PC-3 (cell line): Measurements from ENCODE around the gene KLF13.

Experiments used
- EZH2 ChIP-seq: fragments of 300-600 bp; sonication (generic); IDR thresholded peaks from one replicate; pipeline ENCODE4 v1.6.1; 2017; ENCODE audit warnings: antibody characterized with exemption, mild to moderate bottlenecking, low read length; ENCODE audit not compliant: unreplicated experiment
- EZH2phosphoT487 ChIP-seq: fragments of 300-600 bp; sonication (generic); IDR thresholded peaks from 2 replicates; pipeline ENCODE4 v1.6.1; 2018; ENCODE audit warnings: mild to moderate bottlenecking, antibody characterized with exemption, low read length, borderline replicate concordance
- TF ChIP-seq, protein P1 (sequence below): fragments of 300-600 bp; sonication (generic); conservative IDR thresholded peaks from 2 replicates; pipeline ENCODE4 v1.5.1; 2017; ENCODE audit warnings: antibody characterized with exemption, low read depth, mild to moderate bottlenecking, low read length

DNA sequence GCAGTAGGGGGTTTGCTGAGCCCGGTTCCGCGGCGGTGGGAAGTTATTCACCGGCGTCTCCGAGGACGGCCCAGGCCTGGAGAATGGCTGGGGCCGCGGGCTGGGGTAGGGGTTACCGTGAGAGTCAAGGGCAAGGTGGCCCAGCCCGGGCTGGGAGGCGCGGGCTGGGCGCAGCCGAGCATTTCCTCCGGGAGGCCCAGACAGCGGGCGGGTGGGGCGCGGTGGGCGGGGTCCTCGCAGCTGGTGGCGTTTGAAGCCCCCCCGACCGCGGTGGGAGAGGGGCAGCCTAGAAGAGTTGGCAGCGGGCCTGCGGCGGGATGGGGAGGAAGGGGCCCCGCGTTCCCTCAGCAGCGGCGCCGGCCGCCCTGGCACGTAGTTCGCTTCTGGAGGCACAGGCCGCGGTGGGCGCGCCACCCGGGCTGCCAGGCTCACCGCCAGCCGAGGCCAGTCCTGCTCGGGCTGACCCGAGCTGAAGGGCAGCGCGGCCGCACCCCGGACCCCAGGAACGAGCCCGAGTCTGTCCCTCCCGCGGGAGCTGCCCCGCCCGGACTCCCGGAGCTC is 960 bp upstream of the KLF13 start:
- TF ChIP-seq, protein P1, sequence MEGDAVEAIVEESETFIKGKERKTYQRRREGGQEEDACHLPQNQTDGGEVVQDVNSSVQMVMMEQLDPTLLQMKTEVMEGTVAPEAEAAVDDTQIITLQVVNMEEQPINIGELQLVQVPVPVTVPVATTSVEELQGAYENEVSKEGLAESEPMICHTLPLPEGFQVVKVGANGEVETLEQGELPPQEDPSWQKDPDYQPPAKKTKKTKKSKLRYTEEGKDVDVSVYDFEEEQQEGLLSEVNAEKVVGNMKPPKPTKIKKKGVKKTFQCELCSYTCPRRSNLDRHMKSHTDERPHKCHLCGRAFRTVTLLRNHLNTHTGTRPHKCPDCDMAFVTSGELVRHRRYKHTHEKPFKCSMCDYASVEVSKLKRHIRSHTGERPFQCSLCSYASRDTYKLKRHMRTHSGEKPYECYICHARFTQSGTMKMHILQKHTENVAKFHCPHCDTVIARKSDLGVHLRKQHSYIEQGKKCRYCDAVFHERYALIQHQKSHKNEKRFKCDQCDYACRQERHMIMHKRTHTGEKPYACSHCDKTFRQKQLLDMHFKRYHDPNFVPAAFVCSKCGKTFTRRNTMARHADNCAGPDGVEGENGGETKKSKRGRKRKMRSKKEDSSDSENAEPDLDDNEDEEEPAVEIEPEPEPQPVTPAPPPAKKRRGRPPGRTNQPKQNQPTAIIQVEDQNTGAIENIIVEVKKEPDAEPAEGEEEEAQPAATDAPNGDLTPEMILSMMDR, result no peak
- no peak for TF ChIP-seq EZH2phosphoT487
- no peak for TF ChIP-seq EZH2
